Mammary epithelial cell (primary cell): Measurements from ENCODE around the gene ULK4.

ENCODE experiments used
- EZH2 ChIP-seq: IDR thresholded peaks from 2 replicates; pipeline ENCODE4 v1.6.1; 2012; ENCODE audit warnings: low read length, inconsistent platforms, borderline replicate concordance
- TF ChIP-seq, protein P1 (sequence below), 2 donors: IDR thresholded peaks in 1 of 2; conservative IDR thresholded peaks in 1 of 2; 2 replicates each; pipeline ENCODE4 v1.5.1; 2011 to 2012; ENCODE audit warnings: inconsistent platforms in 2 of 2, low read length in 2 of 2, mild to moderate bottlenecking in 2 of 2, control low read depth in 1 of 2, low read depth in 1 of 2; ENCODE audit not compliant: insufficient read depth in 1 of 2; ENCODE audit errors: extremely low read depth in 1 of 2

DNA sequence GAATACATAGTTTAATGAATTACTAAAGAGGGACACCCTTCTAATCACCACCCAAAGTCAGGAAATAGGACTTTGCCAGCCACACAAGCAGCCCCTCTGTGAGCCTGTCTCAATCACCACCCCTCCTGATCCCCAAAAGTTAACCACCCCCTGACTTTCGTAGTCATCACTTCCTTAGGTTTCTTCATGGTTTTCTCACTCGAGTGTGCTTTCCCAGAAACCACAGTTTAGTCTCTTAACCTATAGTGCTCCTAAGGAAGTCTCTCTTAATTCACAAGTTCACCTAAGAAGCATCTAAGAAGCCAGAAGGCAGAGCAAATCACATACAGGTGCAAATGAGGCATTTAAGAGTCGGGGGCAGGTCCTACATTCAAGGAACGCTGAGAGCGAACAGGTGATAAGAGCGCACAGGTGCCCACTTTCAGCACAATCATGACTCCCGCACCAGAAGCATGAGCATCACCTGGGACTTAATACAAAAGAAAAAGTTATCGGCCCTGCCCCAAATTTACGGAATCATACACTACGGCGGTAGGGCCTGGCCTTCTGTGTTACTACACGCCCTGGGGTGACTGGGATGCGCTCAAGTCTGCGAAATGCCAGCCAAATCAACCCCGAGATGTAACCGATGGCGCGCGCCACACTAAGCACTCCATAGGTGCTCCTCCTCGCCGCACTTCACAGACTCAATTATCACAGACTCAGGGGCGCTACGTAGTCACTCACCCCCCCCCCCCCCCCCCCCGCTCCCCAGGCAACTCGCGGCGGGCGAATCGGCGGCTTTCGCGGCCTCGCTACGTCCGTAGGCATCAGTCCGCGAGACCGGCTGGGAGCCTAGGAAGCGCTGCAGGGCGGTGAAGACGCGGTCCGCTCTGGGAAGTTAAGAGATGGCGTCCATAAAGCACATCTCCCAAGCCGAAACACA, 815 bp downstream of the ULK4 start:
- TF ChIP-seq, protein P1, sequence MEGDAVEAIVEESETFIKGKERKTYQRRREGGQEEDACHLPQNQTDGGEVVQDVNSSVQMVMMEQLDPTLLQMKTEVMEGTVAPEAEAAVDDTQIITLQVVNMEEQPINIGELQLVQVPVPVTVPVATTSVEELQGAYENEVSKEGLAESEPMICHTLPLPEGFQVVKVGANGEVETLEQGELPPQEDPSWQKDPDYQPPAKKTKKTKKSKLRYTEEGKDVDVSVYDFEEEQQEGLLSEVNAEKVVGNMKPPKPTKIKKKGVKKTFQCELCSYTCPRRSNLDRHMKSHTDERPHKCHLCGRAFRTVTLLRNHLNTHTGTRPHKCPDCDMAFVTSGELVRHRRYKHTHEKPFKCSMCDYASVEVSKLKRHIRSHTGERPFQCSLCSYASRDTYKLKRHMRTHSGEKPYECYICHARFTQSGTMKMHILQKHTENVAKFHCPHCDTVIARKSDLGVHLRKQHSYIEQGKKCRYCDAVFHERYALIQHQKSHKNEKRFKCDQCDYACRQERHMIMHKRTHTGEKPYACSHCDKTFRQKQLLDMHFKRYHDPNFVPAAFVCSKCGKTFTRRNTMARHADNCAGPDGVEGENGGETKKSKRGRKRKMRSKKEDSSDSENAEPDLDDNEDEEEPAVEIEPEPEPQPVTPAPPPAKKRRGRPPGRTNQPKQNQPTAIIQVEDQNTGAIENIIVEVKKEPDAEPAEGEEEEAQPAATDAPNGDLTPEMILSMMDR (conservative IDR thresholded peaks at IDR 0.05 in 1 of 2, IDR thresholded peaks at IDR 0.05 in 1 of 2; ENCODE audit: extremely low read depth in 1 of 2, insufficient read depth in 1 of 2, low read depth in 1 of 2, low read length in 2 of 2), result no peak
- no peak for TF ChIP-seq EZH2
